Adrenal gland (tissue), 5 donors: ENCODE results near the gene LPGAT1.

Source experiments
- CTCF ChIP-seq, 6 experiments: fragments of 450-650 bp in 4 of 6; fragments of 200-600 bp in 2 of 6; sonication (generic) in 1 of 6; IDR thresholded peaks; 1 replicate in 5 of 6; 2 replicates in 1 of 6; pipeline versions ENCODE4 v1.5.1 to v1.8.0; 2016 to 2021; ENCODE audit warnings: antibody characterized with exemption in 6 of 6, mild to moderate bottlenecking in 2 of 6, moderate library complexity in 1 of 6
- POLR2A ChIP-seq, 2 donors: fragments of 450-650 bp; IDR thresholded peaks; one replicate each; pipeline ENCODE4 v1.6.1; 2017; ENCODE audit warnings: antibody characterized with exemption in 2 of 2, mild to moderate bottlenecking in 2 of 2, moderate library complexity in 1 of 2
- donor health status: DM: no; HTN: no; CAD: no.

- TF ChIP-seq CTCF (IDR thresholded peaks at IDR 0.05): no peak
- no peak for TF ChIP-seq POLR2A (IDR thresholded peaks at IDR 0.05)
Measured at GRCh38 chr1:211751438-211751837, 79.1 kb downstream of the LPGAT1 start.
